Fibroblast of mammary gland (primary cell): ENCODE measurements around the gene IFNLR1.
A peak's percentile ranks its signal among the peaks of the same experiment; 100 is the strongest.

Source experiments
- DNase-seq: peaks from one replicate; pipeline ENCODE4 v3.0.0-alpha.2; 2010; ENCODE audit warnings: low read depth
- H3K4me3 ChIP-seq: 2 replicates; pipeline ENCODE4 v1.5.1; 2011; ENCODE audit warnings: low read depth, mild to moderate bottlenecking, low read length, moderate library complexity; ENCODE audit not compliant: control insufficient read depth
- CTCF ChIP-seq: conservative IDR thresholded peaks from 2 replicates; pipeline ENCODE4 v1.5.1; 2011; ENCODE audit warnings: low read depth, low read length, inconsistent platforms; ENCODE audit not compliant: control insufficient read depth, insufficient read depth

Gene IFNLR1

DNA sequence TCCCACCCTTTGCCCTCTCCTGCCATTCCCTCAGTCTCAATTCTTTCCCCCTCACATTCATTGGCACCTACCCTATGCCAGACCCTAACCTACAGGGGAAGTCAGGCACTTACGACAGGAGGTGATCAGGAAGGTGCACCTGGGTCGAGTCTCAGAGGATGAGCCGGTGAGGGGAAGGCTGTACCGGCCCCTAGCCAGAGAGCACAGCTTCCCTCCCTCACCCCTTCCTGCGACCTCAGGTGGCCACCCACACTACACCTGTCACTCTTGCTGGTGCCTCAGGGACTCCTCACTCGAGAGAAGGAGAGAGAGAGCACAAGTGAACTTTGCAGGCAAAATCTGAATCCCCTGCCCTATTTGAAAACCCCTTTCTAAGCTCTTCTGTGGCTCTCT is 73.5 kb downstream of the IFNLR1 start:
- TF ChIP-seq CTCF = no peak
- H3K4me3 ChIP-seq = no peak overlapping the region

GRCh38 chr1:24111996-24112779 is 74.9 kb downstream of the IFNLR1 start, which contains the start of gene MYOM3:
TSS of gene MYOM3 (minus strand) at chr1:24112135. CDS start at chr1:24108636, 3,499 bp downstream.
- peak; percentile 57 for TF ChIP-seq CTCF
- H3K4me3 ChIP-seq = no peak within 1 kb of the TSS
- DNase-seq = peak; percentile 67

More for the DNA sequence above, 73.5 kb downstream of the IFNLR1 start:
- no peak for DNase-seq

DNA sequence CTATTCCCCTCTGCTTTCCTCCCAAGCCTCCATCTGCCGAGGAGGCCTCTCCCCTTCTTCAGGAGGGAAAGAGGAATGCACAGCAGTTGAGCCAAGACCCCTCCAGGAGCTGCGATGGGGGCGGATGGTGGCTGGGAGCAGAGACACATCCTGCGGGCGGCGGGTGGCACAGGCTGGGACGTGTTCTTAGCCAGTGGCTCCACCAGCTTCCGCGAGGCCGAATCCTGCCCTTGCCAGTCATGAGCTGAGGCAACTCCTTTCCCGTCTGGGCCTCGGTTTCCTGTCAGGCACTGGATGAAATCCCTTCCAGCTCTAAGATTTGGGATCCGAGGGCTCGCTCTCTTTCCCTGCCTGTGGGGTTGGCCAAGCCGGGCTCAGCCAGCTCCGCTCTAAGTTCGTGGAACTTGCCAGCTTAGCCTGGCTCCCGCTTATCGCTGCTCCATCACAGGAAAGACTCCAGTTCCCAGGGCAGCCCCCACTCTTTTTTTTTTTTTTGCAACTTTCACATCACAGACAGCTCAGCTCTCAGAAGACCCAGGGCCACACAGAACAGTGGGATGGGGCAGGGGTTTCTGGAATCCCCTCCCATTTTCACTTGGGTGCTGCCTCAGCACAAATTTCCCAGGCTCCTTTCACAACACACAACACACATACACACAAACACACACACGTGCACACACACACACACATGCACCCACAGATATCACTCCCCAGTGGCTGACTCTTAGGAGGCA is 75.7 kb downstream of the IFNLR1 start:
- no peak for TF ChIP-seq CTCF
- no peak overlapping the region for H3K4me3 ChIP-seq
- peak; percentile 7 for DNase-seq

DNA sequence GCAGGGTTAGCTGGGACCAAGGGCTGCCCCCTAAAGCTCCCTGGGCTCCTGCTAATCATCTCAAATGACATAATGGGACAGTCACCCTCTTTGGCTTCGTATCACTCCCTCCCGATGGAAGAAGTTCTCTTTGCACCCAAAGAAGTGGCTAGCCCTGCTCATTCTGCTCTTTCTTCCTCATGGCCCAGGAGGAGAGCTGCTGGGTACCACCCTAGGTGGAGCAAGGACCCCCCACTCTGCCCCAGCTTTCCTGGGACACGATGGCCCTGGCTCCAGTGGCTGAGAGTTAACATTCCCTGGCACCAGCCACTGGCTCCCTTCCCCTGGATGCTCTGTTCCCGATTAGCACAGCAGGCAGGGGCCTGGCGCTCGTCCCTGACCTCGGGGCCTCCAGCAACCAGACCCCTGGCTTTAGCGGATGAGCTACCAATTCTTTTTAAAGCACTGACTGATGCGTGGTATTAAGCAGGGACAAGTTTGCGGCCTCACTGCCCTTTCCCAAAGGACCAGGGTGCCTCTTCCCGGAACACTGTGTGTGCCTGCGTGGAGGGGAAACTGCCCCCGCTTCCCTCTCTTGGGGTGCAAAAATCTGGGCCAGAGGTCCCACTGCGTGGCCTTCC is 76.3 kb downstream of the IFNLR1 start:
- no peak overlapping the region for H3K4me3 ChIP-seq
- no peak for DNase-seq
- TF ChIP-seq CTCF = no peak

- TF ChIP-seq CTCF = no peak
- no peak for DNase-seq
Observed at GRCh38 chr1:24109686-24110475, 77.2 kb downstream of the IFNLR1 start.

DNA sequence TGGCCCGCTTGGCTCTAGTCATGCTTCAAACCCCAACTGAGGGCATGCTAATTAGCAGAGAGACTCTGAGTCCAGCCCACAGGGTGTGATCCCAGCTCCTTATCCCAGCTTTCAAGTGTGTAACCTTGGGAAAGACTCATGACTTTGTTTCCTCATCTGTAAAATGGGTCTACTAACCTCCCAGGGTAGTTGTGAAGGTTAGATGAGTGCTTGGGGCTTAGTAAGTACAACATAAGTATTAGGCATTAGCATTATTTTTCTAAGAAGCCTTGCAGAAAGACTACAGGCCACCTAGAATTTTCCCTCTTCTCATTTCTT is 78.0 kb downstream of the IFNLR1 start:
- no peak overlapping the region for H3K4me3 ChIP-seq
- no peak for DNase-seq
- no peak for TF ChIP-seq CTCF

More at GRCh38 chr1:24109686-24110475, 77.2 kb downstream of the IFNLR1 start:
- H3K4me3 ChIP-seq = no peak overlapping the region
